Measurements from ENCODE around the gene CNPY3.

GRCh38 chr6:42962502-42963178 lies 33.4 kb downstream of the CNPY3 start:
- TF ChIP-seq CTCF (IDR thresholded peaks at IDR 0.05) = no peak
- no peak for TF ChIP-seq POLR2AphosphoS5 (IDR thresholded peaks at IDR 0.05)
- no peak for TF ChIP-seq POLR2A (IDR thresholded peaks at IDR 0.05)

Measured in transverse colon (tissue), 4 donors.